ENCODE measurements around the gene RRP1B. TPM values are rescaled to one million over a fixed set of nuclear protein-coding genes. Genes with fewer than 3 reads are reported as not detected.

Gene RRP1B
- total and polyA plus RNA-seq, 9 of the 15 experiments (the other 6 are each of a cell fraction or from before 2014, with no cell fraction given): 6.8 to 66.6 (median 41.9) TPM

- TF ChIP-seq ZBTB33 (CRISPR knock-in tag; IDR thresholded peaks at IDR 0.05) (no peak), E2F3 (CRISPR knock-in tag; IDR thresholded peaks at IDR 0.05) (no peak; the same call in none of the 2 replicates), SPI1 (IDR thresholded peaks at IDR 0.05; ENCODE audit: borderline replicate concordance, low read depth, low read length) (peak; percentile 43; the same call in 1 of the 2 replicates), ZNF609 (CRISPR knock-in tag; IDR thresholded peaks at IDR 0.05; ENCODE audit: borderline replicate concordance) (no peak), SRF (CRISPR knock-in tag; IDR thresholded peaks at IDR 0.05) (peak in 1 of 2 experiments; percentile 38; a peak in 1 of 4 replicates), ZBTB40 (IDR thresholded peaks at IDR 0.05) (no peak; the same call in none of the 2 replicates), ZBTB40 (CRISPR knock-in tag; IDR thresholded peaks at IDR 0.05) (no peak), ZC3H8 (IDR thresholded peaks at IDR 0.05) (no peak), SRSF3 (IDR thresholded peaks at IDR 0.05; ENCODE audit: insufficient read depth, low read length) (peak; percentile 75; the same call in 1 of the 2 replicates), ZNF717 (CRISPR knock-in tag; IDR thresholded peaks at IDR 0.05) (no peak)
Measured at GRCh38 chr21:43718872-43719747, 59.8 kb downstream of the RRP1B start, which contains the start of gene PDXK (continued).

Measured in K562 (cell line).